Measurements from ENCODE around the gene CNIH2. TPM values are rescaled to one million over a fixed set of nuclear protein-coding genes. Genes with fewer than 3 reads are reported as not detected.
A peak's percentile ranks its signal among the peaks of the same experiment; 100 is the strongest.

CNIH2 gene
- total RNA-seq, 1 experiment from 2014 or later, result 12.9 TPM

GRCh38 chr11:66314561-66315497 lies 36.9 kb downstream of the CNIH2 start (continued):
- TF ChIP-seq PRDM15 (CRISPR knock-in tag; IDR thresholded peaks at IDR 0.05), result no peak
- no peak for TF ChIP-seq ZNF671 (CRISPR knock-in tag; IDR thresholded peaks at IDR 0.05)
- no peak for TF ChIP-seq USF1 (CRISPR knock-in tag; IDR thresholded peaks at IDR 0.05)
- TF ChIP-seq E2F4 (CRISPR knock-in tag; IDR thresholded peaks at IDR 0.05; ENCODE audit: borderline replicate concordance, low read depth), result no peak
- TF ChIP-seq FOXK1 (CRISPR knock-in tag; IDR thresholded peaks at IDR 0.05), result no peak
- TF ChIP-seq IRF1 (CRISPR knock-in tag; IDR thresholded peaks at IDR 0.05), result no peak
- no peak for TF ChIP-seq ZBTB43 (CRISPR knock-in tag; IDR thresholded peaks at IDR 0.05)

GRCh38 chr11:66315498-66315885 lies 37.5 kb downstream of the CNIH2 start:
- Mint-ChIP-seq H3K9me3 (peaks cover 20% of the 10 kb centered on the region), H3K36me3 (peaks cover 20% of the 10 kb centered on the region), H3K4me1 (peaks cover 30% of the 10 kb centered on the region), H3K27me3 (ENCODE audit: low read depth) (peaks cover 22% of the 10 kb centered on the region), H3K27ac (0 out of 2 replicates have a peak overlapping the region, but pooled peaks have one; percentile 36), H3K4me3 (no peak overlapping the region)
- no peak for DNase-seq (ENCODE audit: low spot score)
- ATAC-seq, result no peak
- ChIA-PET POLR2A (interaction anchor here (0.9 kb wide), 1 partner anchor 55 kb away, joined by 4 read pairs; no protein-coding TSS in a partner anchor), CTCF (interaction anchor here (0.9 to 3.4 kb wide), 3 partner anchors 13 to 33 kb away, joined by 3 to 31 read pairs (median 5); partner anchors contain the start of gene RIN1)
- TF ChIP-seq SP1 (CRISPR knock-in tag; conservative IDR thresholded peaks at IDR 0.05), result no peak
- no peak for TF ChIP-seq ZNF232 (CRISPR knock-in tag; IDR thresholded peaks at IDR 0.05)

GRCh38 chr11:66315921-66316811 lies 38.2 kb downstream of the CNIH2 start:
- H3K4me3 Mint-ChIP-seq, result no peak overlapping the region
- DNase-seq (ENCODE audit: low spot score), result no peak
- ChIA-PET POLR2A (interaction anchor here (0.5 to 1.2 kb wide), 8 partner anchors 16 to 1939 kb away, joined by 3 to 13 read pairs (median 4); partner anchors contain the start of gene SLC29A2), CTCF (interaction anchor here (0.5 to 3.4 kb wide), 18 partner anchors 11 to 362 kb away, joined by 3 to 31 read pairs (median 4); partner anchors contain the start of genes B4GAT1, MRPL11, RIN1 and TMEM151A)
- ATAC-seq, result no peak
- H3K36me3 Mint-ChIP-seq, result peaks cover 20% of the 10 kb centered on the region
- peaks cover 26% of the 10 kb centered on the region for H3K4me1 Mint-ChIP-seq
- H3K27me3 Mint-ChIP-seq (ENCODE audit: low read depth), result peaks cover 22% of the 10 kb centered on the region
- H3K27ac Mint-ChIP-seq, result no peak overlapping the region; the same call in 1 of the 2 replicates
- TF ChIP-seq USF1 (CRISPR knock-in tag; IDR thresholded peaks at IDR 0.05) (0 out of 2 replicates have a peak, but pooled peaks have one; percentile 27), ZNF121 (CRISPR knock-in tag; IDR thresholded peaks at IDR 0.05) (no peak)
- H3K9me3 Mint-ChIP-seq, result peaks cover 20% of the 10 kb centered on the region

Data from WTC11 (cell line).